ENCODE results near the gene NIT1. TPM values are rescaled to one million over a fixed set of nuclear protein-coding genes. Genes with fewer than 3 reads are reported as not detected.

NIT1 gene
- total RNA-seq, 5 donors from 2014 or later (not counting 1 experiment from before 2014, with no cell fraction given), result 23.4 to 44.7 (median 41.7) TPM

DNA sequence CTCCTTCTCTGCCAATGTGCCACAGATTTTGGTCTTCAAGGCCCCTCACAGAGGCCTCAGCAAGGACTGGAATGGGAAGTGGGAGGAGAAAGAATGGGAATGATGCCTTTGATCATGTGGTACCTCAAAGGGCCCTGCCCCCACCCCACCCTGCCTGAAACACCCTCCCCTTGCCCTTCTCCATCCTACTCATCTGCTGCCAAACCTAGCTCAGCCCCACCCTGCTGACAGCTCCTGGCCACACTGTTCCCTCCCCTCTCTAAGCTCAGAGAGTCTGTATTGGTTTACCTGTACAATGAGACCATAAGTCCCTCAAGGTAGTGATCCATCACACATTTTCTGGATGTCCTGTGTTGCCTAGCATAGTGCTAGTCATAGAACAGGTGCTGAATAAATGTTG is 41.5 kb upstream of the NIT1 start:
- no peak for DNase-seq
- no peak overlapping the region for H3K4me3 ChIP-seq (ENCODE audit: control insufficient read depth in 1 of 2, extremely low read depth in 1 of 2, low read length in 1 of 2)
- no peak for ATAC-seq (replicated peaks in 1 of 4)
- H3K9me3 ChIP-seq, result no peaks in the 10 kb centered on the region
- POLR2A ChIA-PET, result no interaction called here
- no peak overlapping the region for H3K27ac ChIP-seq (ENCODE audit: low read length)
- Mint-ChIP-seq H3K9me3 (no peaks in the 10 kb centered on the region), H3K36me3 (no peaks in the 10 kb centered on the region), H3K4me3 (no peak overlapping the region), H3K27ac (no peak overlapping the region), H3K27me3 (no peaks in the 10 kb centered on the region), H3K4me1 (peaks cover 7 to 15% (median 12%) of the 10 kb centered on the region in 3 donors)
- CTCF ChIA-PET, result interaction anchor here in 1 of 2 donors (0.6 kb wide), 2 partner anchors 20 to 687 kb away, joined by 3 read pairs; no protein-coding TSS in a partner anchor
- peaks cover under 1 to 12% of the 10 kb centered on the region in 2 experiments for H3K4me1 ChIP-seq (ENCODE audit: control insufficient read depth in 1 of 2, extremely low read depth in 1 of 2, insufficient read depth in 2 of 2, low read length in 2 of 2)
- H3K36me3 ChIP-seq (ENCODE audit: control insufficient read depth in 2 of 2, extremely low read depth in 1 of 2, insufficient read depth in 1 of 2, low read length in 1 of 2), result no peaks in the 10 kb centered on the region
- H3K27me3 ChIP-seq (replicated peaks in 1 of 2; ENCODE audit: control insufficient read depth in 2 of 2, extremely low read depth in 1 of 2, insufficient read depth in 2 of 2, low read length in 1 of 2), result no peaks in the 10 kb centered on the region

- H3K27me3 ChIP-seq (replicated peaks in 1 of 2; ENCODE audit: control insufficient read depth in 2 of 2, extremely low read depth in 1 of 2, insufficient read depth in 2 of 2, low read length in 1 of 2), result no peaks in the 10 kb centered on the region
- no peak for ATAC-seq (replicated peaks in 1 of 4)
- Mint-ChIP-seq H3K27ac (no peak overlapping the region), H3K9me3 (no peaks in the 10 kb centered on the region), H3K27me3 (no peaks in the 10 kb centered on the region), H3K4me3 (no peak overlapping the region), H3K36me3 (no peaks in the 10 kb centered on the region), H3K4me1 (peaks cover 0 to 6% (median 4%) of the 10 kb centered on the region in 3 donors)
- no peak overlapping the region for H3K4me3 ChIP-seq (ENCODE audit: control insufficient read depth in 1 of 2, extremely low read depth in 1 of 2, low read length in 1 of 2)
- H3K9me3 ChIP-seq, result no peaks in the 10 kb centered on the region
- DNase-seq, result no peak
- CTCF ChIA-PET, result no interaction called here
- POLR2A ChIA-PET, result no interaction called here
- WGBS (ENCODE audit: insufficient coverage), result 93% methylated on average over 8 of the region's 9 CpGs
- H3K27ac ChIP-seq (ENCODE audit: low read length), result no peak overlapping the region
- H3K36me3 ChIP-seq (ENCODE audit: control insufficient read depth in 2 of 2, extremely low read depth in 1 of 2, insufficient read depth in 1 of 2, low read length in 1 of 2), result no peaks in the 10 kb centered on the region
- H3K4me1 ChIP-seq (ENCODE audit: control insufficient read depth in 1 of 2, extremely low read depth in 1 of 2, insufficient read depth in 2 of 2, low read length in 2 of 2), result peaks cover 0 to 2% of the 10 kb centered on the region in 2 experiments
Measured at GRCh38 chr1:161077426-161077825, 40.5 kb upstream of the NIT1 start.

- Mint-ChIP-seq H3K27ac (no peak overlapping the region), H3K4me3 (no peak overlapping the region), H3K4me1 (no peaks in the 10 kb centered on the region), H3K27me3 (no peaks in the 10 kb centered on the region), H3K36me3 (no peaks in the 10 kb centered on the region), H3K9me3 (no peaks in the 10 kb centered on the region)
- no peak for ATAC-seq (replicated peaks in 1 of 4)
- Histone ChIP-seq H3K4me1 (ENCODE audit: control insufficient read depth in 1 of 2, extremely low read depth in 1 of 2, insufficient read depth in 2 of 2, low read length in 2 of 2) (no peaks in the 10 kb centered on the region), H3K27ac (ENCODE audit: low read length) (no peak overlapping the region), H3K4me3 (ENCODE audit: control insufficient read depth in 1 of 2, extremely low read depth in 1 of 2, low read length in 1 of 2) (no peak overlapping the region), H3K27me3 (replicated peaks in 1 of 2; ENCODE audit: control insufficient read depth in 2 of 2, extremely low read depth in 1 of 2, insufficient read depth in 2 of 2, low read length in 1 of 2) (no peaks in the 10 kb centered on the region), H3K36me3 (ENCODE audit: control insufficient read depth in 2 of 2, extremely low read depth in 1 of 2, insufficient read depth in 1 of 2, low read length in 1 of 2) (no peaks in the 10 kb centered on the region), H3K9me3 (no peaks in the 10 kb centered on the region)
- WGBS (ENCODE audit: insufficient coverage), result 76% methylated on average over 39 of the region's 41 CpGs
- CTCF ChIA-PET, result no interaction called here
- POLR2A ChIA-PET, result no interaction called here
- no peak for DNase-seq
Measured at GRCh38 chr1:161079436-161080110, 38.3 kb upstream of the NIT1 start.

GRCh38 chr1:161080441-161081405 is 37.2 kb upstream of the NIT1 start:
- no peaks in the 10 kb centered on the region for H3K9me3 Mint-ChIP-seq

DNA sequence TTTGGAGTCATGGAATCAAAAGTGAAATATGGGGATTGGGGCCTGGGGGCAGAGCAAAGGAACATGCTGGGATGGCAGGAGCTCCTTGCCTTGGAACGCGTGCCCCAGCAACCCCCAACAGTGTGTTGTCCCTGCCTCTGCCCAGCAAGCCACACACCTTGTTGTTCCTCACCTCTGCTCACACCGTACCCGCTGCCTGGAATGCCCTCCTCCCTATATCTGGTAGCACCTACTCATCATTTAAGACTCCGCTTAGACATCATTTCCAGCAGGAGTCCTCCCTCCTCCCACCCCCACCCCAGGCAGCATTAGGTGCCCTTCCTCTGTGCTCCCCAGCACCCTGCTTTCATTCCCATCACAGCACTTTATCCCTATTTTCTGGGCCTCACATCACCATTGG is 36.4 kb upstream of the NIT1 start:
- Mint-ChIP-seq H3K9me3 (no peaks in the 10 kb centered on the region), H3K27ac (no peak overlapping the region), H3K27me3 (no peaks in the 10 kb centered on the region), H3K4me1 (no peaks in the 10 kb centered on the region), H3K4me3 (no peak overlapping the region), H3K36me3 (no peaks in the 10 kb centered on the region)
- H3K36me3 ChIP-seq (ENCODE audit: control insufficient read depth in 2 of 2, extremely low read depth in 1 of 2, insufficient read depth in 1 of 2, low read length in 1 of 2), result no peaks in the 10 kb centered on the region
- no peak for ATAC-seq (replicated peaks in 1 of 4)
- no peaks in the 10 kb centered on the region for H3K4me1 ChIP-seq (ENCODE audit: control insufficient read depth in 1 of 2, extremely low read depth in 1 of 2, insufficient read depth in 2 of 2, low read length in 2 of 2)
- no peaks in the 10 kb centered on the region for H3K9me3 ChIP-seq
- no peak for DNase-seq
- H3K4me3 ChIP-seq (ENCODE audit: control insufficient read depth in 1 of 2, extremely low read depth in 1 of 2, low read length in 1 of 2), result no peak overlapping the region
- peaks cover 0 to 5% of the 10 kb centered on the region in 2 experiments for H3K27me3 ChIP-seq (replicated peaks in 1 of 2; ENCODE audit: control insufficient read depth in 2 of 2, extremely low read depth in 1 of 2, insufficient read depth in 2 of 2, low read length in 1 of 2)
- ChIA-PET CTCF (no interaction called here), POLR2A (no interaction called here)
- 78% methylated on average over 5 of the region's 5 CpGs for WGBS (ENCODE audit: insufficient coverage)
- no peak overlapping the region for H3K27ac ChIP-seq (ENCODE audit: low read length)

More at GRCh38 chr1:161080441-161081405, 37.2 kb upstream of the NIT1 start:
- no peaks in the 10 kb centered on the region for H3K36me3 Mint-ChIP-seq
- no peaks in the 10 kb centered on the region for H3K4me1 Mint-ChIP-seq
- no peak overlapping the region for H3K27ac Mint-ChIP-seq
- CTCF ChIA-PET, result no interaction called here
- POLR2A ChIA-PET, result no interaction called here
- H3K27me3 Mint-ChIP-seq, result no peaks in the 10 kb centered on the region
- H3K36me3 ChIP-seq (ENCODE audit: control insufficient read depth in 2 of 2, extremely low read depth in 1 of 2, insufficient read depth in 1 of 2, low read length in 1 of 2), result no peaks in the 10 kb centered on the region
- DNase-seq (no peak), ATAC-seq (replicated peaks in 1 of 4) (no peak)
- WGBS (ENCODE audit: insufficient coverage), result 88% methylated on average over 2 of the region's 5 CpGs
- H3K27ac ChIP-seq (ENCODE audit: low read length), result no peak overlapping the region
- no peaks in the 10 kb centered on the region for H3K9me3 ChIP-seq
- peaks cover 0 to 5% of the 10 kb centered on the region in 2 experiments for H3K27me3 ChIP-seq (replicated peaks in 1 of 2; ENCODE audit: control insufficient read depth in 2 of 2, extremely low read depth in 1 of 2, insufficient read depth in 2 of 2, low read length in 1 of 2)
- H3K4me3 ChIP-seq (ENCODE audit: control insufficient read depth in 1 of 2, extremely low read depth in 1 of 2, low read length in 1 of 2), result no peak overlapping the region
- H3K4me1 ChIP-seq (ENCODE audit: control insufficient read depth in 1 of 2, extremely low read depth in 1 of 2, insufficient read depth in 2 of 2, low read length in 2 of 2), result no peaks in the 10 kb centered on the region
- no peak overlapping the region for H3K4me3 Mint-ChIP-seq

GRCh38 chr1:161082483-161082882 is 35.4 kb upstream of the NIT1 start:
- Mint-ChIP-seq H3K4me1 (no peaks in the 10 kb centered on the region), H3K36me3 (no peaks in the 10 kb centered on the region), H3K9me3 (no peaks in the 10 kb centered on the region), H3K27me3 (no peaks in the 10 kb centered on the region), H3K27ac (no peak overlapping the region), H3K4me3 (no peak overlapping the region)
- no peaks in the 10 kb centered on the region for H3K9me3 ChIP-seq
- DNase-seq (no peak), ATAC-seq (replicated peaks in 1 of 4) (no peak)
- POLR2A ChIA-PET, result no interaction called here
- no peaks in the 10 kb centered on the region for H3K36me3 ChIP-seq (ENCODE audit: control insufficient read depth in 2 of 2, extremely low read depth in 1 of 2, insufficient read depth in 1 of 2, low read length in 1 of 2)
- peaks cover 0 to 5% of the 10 kb centered on the region in 2 experiments for H3K27me3 ChIP-seq (replicated peaks in 1 of 2; ENCODE audit: control insufficient read depth in 2 of 2, extremely low read depth in 1 of 2, insufficient read depth in 2 of 2, low read length in 1 of 2)
- CTCF ChIA-PET, result interaction anchor here in 1 of 2 donors (0.8 kb wide), 1 partner anchor 14 kb away, joined by 3 read pairs; no protein-coding TSS in a partner anchor
- no peaks in the 10 kb centered on the region for H3K4me1 ChIP-seq (ENCODE audit: control insufficient read depth in 1 of 2, extremely low read depth in 1 of 2, insufficient read depth in 2 of 2, low read length in 2 of 2)
- no peak overlapping the region for H3K4me3 ChIP-seq (ENCODE audit: control insufficient read depth in 1 of 2, extremely low read depth in 1 of 2, low read length in 1 of 2)
- no peak overlapping the region for H3K27ac ChIP-seq (ENCODE audit: low read length)
- no CpG with 5 or more reads among the region's 2 CpGs for whole genome bisulfite sequencing (ENCODE audit: insufficient coverage)
